GM18498 (cell line): ENCODE measurements around the gene MBD5.
"Not testable (repeated sequence)": the region's sequence is repeated elsewhere in the genome, so short reads cannot be mapped to it uniquely, and the experiment has no call there.

Source experiments
- ATAC-seq: cut with Tn5 transposase; IDR thresholded peaks from one replicate; pipeline ENCODE4 v1.9.1; 2021; ENCODE audit warnings: mild to moderate bottlenecking, moderate library complexity; ENCODE audit not compliant: unreplicated experiment

The MBD5 gene

DNA sequence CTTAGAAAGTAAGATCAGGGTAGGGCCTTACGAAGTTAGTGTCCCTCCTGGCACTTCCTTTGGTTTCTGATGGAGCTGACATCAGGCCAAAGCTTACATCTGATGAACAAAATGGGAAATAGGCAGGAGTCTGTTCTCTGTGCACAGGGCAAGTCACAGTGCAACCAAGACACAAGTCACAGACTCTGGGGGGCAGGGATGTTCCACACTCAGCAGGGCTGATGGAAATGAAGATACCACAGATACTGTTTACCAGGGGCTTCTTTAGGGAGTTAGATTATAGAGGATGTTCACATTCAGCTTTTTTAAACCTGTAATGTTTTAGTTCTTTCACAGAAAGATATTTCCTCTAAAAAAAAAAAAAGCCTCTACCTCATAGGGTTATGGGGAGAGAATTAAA is 517.5 kb downstream of the MBD5 start:
- no peak for ATAC-seq

DNA sequence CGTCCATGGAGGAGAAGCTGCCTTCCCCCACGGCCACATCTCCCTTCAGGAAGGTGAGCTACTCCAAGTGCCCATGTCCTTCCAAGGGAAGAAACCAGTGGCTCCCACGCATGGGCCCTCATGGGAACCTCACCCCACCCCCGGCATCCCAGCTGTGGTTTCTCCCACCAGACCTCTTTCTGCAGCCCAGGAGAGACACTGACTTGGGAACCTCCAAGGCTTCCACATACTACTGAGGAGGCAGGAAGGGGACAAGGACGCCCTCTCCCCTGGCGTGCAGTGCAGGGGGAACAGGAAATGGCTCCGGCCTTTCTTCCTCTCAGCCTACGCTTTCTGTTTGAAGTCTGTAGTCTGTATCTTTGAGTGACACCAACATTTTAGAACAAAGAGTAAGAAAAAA is 519.1 kb downstream of the MBD5 start:
- ATAC-seq: peak; percentile 85

DNA sequence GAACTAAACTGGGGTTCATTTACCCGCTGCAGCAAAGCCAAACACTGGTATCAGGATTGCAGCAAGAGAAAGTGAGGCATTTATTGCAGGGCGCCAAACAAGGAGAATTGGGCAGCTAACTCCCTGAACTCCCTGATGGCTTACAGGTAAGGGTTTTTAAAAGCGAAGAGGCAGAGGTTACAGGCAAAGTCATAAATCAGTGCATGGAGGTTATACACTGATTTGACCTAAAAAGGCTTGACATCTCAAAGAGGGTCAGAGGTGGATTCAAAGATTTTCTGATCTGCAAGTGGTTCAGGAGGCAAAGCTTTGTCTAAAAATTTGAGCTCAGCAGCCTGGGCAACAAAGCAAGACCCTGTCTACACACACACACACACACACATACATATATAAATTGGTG is 520.9 kb downstream of the MBD5 start:
- ATAC-seq: no peak

DNA sequence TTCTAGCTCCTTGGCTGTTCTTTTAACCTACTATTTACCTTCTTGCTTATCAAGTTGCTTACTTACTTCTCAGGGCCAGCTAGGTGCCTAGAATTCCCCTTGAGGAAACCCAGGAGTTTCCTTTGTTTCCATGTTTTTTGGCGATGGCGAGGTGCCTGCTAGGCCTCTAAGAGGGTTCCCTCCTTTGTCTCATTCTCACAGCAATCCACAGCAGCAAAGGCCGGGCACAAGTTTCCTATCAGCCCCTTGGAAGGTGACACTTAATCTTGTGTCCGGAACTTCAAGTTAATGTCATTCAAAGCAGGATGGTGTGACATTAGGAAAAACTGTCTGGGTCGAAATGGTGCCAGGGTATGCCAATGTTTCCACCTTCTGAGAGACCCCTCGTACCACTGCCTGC is 521.7 kb downstream of the MBD5 start:
- ATAC-seq: no peak

DNA sequence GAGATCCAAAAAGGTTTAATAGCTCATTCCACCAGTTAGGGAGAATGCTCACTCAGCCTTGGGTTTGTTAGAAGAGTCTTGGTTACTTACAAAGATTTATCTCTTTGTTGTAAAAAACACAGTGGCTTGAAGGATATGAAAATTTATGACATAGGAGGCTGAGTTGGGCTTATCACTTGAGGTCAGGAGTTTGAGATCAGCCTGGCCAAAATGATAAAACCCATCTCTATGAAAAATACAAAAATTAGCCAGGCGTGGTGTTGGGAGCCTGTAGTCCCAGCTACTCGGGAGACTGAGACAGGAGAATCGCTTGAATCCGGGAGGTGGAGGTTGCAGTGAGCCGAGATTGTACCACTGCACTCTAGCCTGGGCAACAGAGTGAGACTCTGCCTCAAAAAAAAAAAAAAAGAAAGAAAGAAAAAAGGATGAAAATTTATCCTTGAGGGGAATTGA is 522.2 kb downstream of the MBD5 start:
- ATAC-seq: not testable (repeated sequence)

DNA sequence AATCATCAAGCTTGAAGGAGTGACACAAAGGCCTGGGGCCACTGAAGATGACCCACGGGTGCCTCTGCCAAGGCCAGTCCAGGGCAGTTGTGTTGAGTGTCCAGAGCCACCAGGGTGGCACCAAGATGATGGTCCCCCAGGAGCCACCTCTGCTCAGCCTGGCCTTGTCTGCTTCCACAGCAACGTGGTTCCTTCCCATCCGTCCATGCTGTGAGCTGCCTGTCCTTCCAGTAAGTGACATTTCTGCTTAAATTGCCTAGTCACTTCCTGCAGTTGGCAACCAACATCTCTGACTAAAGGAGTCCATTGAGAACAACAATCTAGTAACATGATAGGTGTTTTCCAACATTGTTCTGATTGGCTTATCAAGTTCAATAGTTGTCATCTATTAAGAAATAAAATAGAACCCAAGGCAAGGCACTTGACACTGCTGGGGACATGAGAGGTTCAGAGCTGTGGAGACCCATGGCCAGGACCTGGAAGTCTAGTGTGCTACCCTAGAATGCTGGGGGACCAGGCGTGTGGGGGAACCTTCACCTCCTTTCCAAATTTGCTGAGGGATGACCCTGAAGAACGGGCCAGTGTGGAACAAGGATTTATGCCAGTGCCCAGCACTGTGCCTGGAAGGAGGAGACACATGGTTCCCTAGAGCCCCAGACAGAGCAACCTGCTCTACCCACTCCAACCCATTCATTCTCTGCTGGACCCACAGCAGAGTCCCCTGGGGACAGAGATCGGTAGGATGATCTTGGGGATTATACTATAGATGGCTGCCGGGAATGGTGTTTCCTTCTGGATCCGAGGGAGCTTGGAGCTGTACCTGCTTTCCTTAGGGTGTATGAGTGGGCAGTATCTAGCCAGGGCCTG is 524.7 kb downstream of the MBD5 start:
- ATAC-seq: no peak

DNA sequence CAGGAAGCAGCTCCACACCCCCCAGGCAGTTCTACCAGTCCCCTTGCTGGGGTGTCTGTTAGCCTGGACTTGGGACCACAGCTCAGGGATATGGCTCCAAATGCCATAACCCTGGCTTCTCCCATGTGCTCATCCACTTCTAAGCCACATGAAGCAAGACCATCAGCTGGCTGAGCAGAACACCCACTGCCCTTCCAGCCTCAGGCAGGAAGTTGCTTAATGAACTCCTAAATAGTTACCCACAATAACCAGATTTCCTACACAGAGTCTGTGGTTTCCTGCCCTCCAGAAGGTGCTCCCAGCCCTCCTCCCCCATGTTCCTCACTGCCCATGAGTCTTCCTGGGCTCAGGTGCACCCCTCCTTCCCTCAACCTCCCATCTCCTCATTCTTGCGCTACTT is 525.4 kb downstream of the MBD5 start:
- no peak for ATAC-seq

DNA sequence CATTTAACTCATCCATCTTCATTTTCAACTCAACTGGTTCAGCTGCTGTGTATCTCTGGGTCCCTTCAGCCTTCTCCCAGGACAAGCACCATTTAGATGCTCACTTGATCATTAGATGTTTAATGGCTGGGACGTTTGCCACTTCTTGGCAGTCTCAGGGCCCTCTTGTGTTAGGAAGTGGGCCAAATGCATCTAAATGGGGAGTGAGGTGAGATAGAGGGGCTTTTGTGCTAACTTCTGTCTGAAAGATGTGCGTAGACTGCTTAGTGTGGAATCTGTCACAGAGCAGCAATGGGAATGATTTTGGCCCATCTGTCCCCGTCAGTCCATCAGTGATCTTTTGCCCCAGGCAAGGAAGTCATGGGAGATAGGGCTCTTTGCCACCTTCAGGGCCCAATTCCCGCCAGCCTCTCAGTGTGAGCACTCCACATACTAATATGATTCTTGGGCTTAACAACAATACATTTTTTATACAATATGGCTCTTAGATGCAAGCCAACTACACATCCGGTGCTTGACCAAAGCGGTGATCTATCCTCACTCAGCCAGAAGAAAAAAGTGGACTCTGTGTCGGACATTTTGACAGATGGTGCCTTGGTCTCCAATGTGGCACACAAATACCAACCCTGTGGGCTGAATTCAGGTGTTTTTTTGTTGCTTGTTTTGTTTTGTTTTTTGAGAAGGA is 528.0 kb downstream of the MBD5 start:
- ATAC-seq: no peak

DNA sequence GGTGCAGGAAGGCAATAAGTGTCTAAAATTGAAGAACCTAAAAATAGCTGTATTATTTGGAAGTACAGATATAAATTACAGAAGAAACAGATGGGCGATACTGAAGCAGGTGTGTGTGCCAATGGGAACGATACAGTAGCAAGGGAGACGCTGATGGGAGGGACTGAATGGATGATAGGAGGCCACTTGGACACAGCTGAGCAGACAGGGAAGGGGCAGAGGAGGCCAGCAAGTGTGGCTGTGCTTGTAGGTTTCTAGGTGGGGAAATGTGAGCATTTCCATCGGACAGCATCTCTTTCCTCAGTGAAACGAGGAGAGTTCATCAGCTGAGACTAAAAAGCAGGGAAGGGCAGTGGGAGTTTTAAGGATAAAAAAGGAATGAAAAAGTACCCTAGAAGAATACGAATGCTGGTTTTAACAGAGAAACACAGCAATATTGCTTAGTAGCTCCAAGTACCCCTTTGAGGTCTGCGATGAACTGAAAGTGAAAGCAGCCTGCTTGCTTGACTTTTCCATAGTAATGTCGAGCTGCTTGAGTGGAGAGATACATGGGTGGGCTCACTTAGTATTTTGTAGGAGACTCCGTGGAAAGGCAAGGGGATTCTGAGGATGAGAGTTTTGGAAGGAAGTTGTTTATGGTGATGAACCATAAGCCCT is 531.9 kb downstream of the MBD5 start:
- peak; percentile 48 for ATAC-seq

DNA sequence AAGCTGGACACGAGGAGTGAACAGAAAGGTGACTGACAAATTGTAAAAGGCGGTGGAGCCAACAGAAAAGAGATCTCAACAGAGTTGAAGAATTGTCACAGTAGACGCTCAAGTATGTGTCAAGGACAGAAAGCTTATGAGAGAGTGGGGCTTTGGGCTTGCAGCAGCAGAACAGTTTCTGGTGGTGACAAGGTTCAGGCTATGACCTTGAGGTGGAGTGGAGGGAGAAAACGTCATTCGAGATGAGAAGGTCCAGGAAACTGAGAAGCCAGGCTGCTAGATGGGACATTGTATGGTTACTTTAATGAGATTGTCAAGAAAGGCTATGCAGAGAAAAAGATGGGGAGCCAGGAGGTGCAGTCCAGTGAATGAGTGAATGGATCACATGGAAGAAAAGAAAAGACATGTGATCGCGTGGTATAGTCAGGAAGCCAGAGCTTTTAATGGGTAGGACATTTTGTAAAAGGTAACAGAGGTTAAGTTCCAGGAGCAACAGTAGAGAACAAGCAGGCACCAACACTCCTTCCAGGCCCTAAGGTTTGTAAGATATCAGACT is 532.5 kb downstream of the MBD5 start:
- no peak for ATAC-seq

DNA sequence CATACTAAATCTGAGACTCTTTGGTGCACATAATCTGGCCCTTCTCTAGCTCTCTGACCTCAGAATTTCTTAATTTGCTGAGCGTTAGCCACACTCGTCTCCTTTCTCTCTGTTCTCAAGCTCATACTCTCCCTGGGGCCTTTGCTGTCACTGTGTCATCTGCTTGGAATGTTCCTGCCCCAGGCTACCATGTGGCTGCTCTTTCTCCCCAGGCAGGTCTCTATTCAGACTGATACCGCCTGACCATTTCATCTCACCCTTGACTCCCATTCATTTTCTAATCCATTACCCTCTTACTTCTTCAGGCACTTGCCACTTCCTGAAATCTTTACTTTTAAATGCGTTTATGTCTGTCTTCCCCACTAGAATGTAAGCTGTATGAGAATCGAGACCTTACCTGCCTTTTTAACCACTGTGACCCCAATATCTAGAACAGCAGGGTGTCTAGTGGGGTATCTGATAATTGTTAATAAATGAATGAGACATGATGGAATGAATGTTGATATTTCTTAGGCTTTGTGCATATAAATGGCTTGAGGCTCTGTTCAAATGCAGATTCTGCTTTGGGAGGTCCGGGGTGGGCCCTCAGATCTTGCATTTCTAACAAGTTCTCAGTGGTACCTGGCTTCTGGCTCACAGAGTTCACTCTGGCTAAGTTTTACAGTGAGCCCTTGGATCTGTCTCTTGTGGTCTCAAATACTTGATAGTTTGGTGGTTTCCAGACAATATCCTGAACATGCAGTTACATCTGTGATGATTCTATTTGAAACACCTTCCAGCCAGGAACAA is 533.8 kb downstream of the MBD5 start:
- ATAC-seq: no peak

DNA sequence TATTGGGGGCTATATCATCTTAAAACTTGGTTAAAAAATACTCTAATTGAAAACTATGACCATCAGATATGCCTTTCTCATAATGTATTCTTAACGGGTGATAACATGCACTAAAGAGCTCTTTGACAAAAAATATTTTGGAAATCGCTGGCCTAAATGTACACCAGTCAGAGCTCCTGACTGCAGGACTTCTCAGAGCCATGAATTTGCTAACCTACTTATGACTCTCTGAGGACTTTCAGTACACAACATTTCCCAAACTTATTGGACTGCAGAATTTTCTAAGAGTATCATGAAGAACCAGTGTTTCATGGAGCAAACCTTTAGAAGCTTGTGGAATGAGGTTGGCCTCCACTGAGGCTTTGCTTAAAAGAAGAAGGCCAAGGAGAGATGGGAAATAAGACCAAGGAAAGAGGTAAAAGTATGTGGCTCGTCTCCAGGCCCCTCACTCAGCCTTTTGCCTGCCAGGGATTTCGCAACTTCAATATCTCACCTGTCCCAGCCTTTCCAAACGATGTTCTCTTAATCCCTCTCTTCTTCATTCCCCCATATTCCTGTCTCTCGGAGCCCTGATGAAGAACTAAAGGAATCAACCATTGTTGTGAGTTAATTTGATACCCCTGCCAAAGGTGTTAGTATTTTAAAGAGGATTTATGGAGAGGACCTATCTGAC is 534.9 kb downstream of the MBD5 start:
- ATAC-seq: no peak

DNA sequence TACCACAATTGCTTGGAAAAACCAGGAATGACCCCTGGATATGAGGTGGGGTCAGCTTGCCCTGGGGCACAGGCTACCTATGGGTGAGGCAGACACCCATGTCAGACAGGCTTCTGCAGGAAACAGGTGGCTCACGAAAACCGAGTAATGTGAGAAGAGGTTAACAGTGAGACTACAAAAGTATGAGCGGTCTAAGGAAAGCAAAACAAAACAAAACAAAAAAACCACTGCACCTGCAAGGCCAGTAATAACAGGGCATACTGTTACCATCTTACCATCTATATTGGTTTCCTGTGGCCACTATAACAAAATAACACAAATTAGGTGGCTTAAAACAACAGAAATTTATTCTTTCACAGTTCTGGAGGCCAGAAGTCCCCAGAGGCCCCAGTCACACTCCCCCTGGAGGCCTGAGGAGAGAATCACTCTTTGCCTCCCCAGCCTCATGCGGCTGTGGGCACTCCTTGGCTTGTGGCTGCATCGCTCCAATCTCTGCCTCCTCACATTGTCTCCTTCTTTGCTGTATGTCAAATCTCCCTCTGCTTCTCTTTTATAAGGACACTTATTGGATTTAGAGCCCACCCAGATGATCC is 537.0 kb downstream of the MBD5 start:
- ATAC-seq: peak; percentile 76

DNA sequence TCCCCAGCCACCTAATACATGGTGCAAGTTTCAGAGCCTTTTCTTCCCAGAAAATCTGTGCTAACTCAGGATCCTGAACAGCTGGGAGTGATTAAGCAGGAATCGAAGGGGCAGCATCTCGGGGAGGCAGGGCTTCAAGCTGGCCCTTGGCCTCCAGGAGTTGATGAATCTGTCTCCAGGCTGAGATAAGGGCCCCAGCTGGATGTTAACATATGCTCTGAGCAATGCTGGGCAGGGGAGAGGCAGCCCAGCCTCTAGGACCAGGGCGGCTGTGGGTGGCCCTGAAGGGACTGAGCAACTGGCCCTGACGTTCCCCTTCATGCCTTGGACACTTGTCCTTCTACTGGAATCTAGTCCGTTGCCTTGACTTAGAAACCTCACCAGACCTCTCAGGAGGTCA is 539.6 kb downstream of the MBD5 start:
- no peak for ATAC-seq

DNA sequence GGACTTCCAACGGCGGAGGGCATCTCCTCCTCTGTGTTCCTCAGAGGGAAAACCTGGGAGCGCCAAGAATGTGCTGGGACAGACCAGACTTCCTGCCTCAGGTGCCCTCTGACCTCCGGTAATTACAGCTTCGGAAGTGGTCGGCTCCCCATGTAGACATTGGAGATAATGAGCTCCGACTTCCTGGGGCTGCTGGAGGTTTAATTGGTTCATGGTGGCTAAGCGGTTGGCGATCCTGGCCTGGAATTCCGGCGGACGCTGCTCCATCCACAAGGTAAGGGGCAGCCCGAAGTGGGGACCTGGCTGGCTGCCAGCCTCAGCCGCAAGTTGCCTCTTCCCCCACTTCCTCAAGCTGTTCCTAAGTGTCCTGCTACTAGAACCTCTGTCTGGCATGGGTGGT is 540.5 kb downstream of the MBD5 start:
- ATAC-seq: no peak

DNA sequence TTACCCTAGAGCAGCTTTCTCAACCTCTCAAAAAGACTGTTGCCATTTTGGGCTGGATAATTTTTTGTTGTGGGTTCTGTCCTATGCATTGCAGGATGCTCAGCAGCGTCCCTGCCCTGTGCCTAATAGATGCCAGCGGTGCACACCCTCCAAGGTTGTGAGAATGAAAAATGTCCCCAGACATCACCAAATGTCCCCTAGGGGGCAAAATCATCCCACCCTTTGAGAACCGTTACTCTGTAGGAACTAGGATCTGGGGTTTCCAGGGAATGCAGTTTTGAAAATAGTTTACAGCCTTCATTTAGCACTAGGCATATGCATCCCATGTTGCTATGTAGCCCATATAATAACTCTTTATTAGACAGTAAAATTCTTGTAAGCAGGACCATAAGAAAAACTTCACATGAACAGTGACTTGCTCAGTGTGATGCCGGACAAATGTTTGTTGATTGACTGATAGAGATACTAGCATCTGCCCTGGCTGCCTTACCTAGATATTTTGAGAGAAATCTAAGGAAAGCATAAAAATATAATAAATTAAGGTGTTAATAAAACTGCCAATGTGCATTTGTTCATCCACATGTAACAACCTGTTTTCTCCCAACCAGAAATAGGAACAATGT is 544.5 kb downstream of the MBD5 start:
- no peak for ATAC-seq
